ENCODE results near the gene EXOC4.
"Not testable (repeated sequence)": the region's sequence is repeated elsewhere in the genome, so short reads cannot be mapped to it uniquely, and the experiment has no call there.

The EXOC4 gene

DNA sequence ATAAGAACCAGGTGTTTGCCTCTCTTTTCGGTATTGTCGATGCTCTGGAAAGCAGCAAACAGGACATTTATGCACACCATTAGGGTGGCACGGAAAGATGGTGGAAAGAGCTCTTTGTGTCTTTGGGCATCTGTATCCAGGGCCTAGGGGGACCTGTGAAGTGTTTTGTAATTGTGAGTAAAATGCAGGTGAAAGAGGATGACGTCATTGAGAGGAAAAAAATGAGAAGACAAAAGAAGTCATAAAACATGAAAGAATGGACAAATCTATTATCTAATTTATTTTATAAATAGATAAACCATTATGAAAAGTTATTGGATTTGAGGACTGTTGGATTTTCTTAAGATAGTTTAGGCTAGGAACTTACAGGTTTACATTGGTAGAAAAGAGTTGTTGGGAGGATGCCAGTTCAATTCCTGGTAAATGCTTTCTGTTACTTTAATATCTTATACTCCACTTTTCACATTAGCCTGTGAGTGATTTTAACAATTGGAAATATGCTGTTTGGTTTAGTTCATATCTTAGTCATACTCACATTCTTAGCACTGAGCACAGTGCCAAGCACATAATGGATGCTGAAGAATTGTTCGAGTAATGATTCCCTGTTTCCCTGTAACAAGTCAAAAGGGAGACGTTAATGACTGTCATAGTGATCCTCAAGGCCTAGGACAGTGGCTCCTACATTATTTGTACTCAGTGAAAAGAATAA, 62.6 kb downstream of the EXOC4 start:
- no peak for DNase-seq

DNA sequence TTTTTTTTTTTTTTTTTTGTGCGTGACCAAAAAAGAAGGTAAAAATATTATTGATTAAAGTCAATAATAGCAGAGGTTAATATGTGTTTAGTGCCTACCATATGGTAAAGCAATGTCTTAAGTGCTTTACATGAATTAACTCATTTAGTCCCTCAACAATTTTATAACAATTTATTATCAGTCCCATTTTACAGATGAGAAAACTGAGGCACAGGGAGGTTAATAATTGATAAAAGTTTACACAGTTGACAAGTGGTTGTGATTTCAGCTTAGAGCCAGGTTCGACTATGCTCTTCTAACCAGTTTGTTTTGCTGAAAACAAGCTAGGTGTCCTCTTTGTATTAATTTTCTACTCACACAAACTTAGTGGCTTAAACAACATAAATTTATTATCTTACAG, 67.0 kb downstream of the EXOC4 start:
- DNase-seq, result no peak

GRCh38 chr7:133320891-133321290, 68.0 kb downstream of the EXOC4 start:
- no peak for DNase-seq

- not testable (repeated sequence) for DNase-seq
These were observed 68.5 kb downstream of the EXOC4 start for GRCh38 chr7:133321366-133321765.

- not testable (repeated sequence) for DNase-seq
These were observed 73.9 kb downstream of the EXOC4 start for GRCh38 chr7:133326745-133327144.

DNA sequence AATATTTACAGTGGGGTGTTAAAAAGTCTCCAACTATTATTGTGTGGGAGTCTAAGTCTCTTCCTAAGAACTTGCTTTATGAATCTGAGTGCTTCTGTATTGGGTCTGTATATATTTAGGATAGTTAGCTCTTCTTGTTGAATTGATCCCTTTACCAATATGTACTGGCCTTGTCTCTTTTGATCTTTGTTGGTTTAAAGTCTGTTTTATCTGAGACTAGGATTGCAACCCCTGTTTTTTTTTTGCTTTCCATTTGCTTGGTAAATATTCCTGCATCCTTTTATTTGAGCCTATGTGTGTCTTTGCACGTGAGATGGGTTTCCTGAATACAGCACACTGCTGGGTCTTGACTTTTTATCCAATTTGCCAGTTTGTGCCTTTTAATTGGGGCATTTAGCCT, 75.1 kb downstream of the EXOC4 start:
- DNase-seq, result not testable (repeated sequence)

DNA sequence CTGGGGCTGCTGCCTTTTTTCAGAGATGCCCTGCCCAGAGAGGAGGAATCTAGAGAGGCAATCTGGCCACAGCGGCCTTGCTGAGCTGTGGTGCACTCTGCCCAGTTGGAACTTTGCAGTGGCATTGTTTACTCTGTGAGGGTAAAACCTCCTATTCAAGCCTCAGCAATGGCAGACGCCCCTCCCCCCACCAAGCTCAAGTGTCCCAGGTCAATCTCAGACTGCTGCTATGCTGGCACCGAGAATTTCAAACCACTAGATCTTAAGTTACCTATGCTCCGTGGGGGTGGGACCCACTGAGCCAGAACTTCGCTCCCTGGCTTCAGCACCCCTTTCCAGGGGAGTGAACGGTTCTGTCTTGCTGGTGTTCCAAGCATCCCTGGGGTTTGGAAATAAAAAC, 77.2 kb downstream of the EXOC4 start:
- no peak for DNase-seq

- no peak for DNase-seq
These were observed 79.0 kb downstream of the EXOC4 start for GRCh38 chr7:133331861-133332260.

GRCh38 chr7:133339772-133340171, 86.9 kb downstream of the EXOC4 start:
- DNase-seq, result no peak

DNA sequence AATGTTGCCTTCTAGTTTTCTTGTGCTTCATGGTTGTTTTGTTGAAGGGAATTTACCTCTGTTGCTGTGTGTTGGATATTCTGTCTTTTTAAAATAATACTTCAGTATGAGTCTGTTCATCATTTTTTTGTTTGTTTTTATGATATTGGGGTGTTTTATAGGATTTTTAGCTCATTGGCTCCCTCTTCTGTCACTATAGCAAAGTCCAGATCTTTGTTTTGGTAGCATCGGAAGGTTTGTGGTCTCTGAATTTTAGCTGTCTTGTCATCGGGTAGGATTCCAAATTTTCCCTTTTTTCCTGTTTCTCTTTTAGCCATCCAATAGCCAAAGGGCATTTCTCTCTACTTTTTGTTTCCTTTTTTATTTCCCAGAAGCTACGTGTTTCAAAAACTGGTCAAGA, 91.4 kb downstream of the EXOC4 start:
- no peak for DNase-seq

GRCh38 chr7:133345690-133346421, 93.0 kb downstream of the EXOC4 start:
- no peak for DNase-seq

DNA sequence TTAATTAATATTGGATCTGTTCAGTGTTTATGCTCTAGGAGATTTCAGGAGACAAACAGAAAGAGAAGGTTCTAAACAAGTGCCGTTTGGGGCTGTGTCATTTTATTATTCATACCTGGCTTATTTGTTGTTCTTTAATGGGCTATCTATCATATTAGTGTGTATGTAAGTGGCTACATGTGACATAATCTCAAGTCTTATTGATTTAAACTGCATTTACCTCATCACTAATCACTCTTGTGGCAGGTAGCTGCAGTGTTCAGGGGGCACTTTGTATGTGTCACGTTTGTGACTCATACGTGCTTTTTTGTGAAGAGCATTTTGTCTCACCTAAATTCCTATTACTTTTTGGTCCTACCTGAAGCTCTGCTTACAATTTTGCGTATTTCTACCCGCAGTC, 95.4 kb downstream of the EXOC4 start:
- DNase-seq, result no peak

GRCh38 chr7:133349101-133349500, 96.2 kb downstream of the EXOC4 start:
- no peak for DNase-seq

GRCh38 chr7:133352430-133352829, 99.6 kb downstream of the EXOC4 start:
- DNase-seq, result no peak

DNA sequence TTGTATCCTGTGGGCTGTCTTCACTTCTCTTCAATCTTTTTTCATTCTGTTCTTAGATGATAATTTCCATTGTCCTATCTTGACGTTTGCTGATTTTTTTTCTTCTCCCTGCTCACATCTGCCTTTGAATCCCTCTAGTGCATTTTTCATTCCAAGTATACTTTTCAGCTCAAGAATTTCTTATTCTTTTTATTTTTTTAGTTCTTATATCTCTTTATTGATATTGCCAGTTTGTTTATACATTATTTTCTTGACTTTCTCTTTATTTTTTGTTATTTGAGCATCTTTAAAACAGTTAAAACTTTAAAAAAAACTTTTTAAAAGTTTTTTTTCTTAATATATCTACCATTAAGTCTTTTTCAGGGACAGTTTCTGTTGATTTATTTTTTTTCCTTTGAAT, 100.9 kb downstream of the EXOC4 start:
- DNase-seq, result no peak

GRCh38 chr7:133354546-133355324, 101.9 kb downstream of the EXOC4 start:
- no peak for DNase-seq

DNA sequence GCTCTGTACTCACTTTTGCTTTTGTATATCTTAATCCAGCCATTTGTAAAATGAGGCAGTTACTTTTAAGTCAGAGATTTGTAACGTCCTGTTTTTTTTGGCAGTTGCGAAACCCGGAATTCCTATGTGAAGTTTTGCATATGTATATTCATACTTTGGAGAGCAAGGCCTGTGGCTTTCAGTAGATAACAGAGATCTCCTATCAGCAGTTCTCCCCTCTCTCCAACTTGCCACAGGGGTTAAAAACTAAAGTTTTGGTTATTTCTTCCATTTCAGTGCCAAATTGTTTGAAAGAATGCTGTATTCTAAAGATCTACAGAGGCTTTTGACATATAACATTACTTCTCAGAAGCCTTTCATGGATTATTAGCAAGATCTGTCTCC, 102.4 kb downstream of the EXOC4 start:
- DNase-seq, result no peak

GRCh38 chr7:133355822-133356221, 102.9 kb downstream of the EXOC4 start:
- DNase-seq, result no peak

DNA sequence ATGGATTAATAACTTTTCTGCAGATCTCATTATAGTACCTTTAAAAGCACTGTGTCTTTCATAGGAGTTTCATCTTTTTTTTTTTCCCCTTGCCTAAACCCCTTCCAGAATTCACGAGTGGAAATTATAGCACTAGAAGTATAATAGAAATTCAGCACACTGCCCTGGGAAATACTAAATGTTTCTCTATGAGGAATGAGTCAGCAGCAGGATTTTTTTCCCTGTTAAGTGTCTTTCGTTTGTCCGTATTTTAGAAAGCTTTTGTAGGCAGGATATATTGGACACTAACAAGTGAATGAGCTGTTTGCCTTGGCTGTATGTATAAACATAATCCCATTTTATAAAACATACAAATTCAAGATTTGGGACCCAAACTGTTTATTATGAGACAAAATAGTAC, 105.8 kb downstream of the EXOC4 start:
- no peak for DNase-seq

- DNase-seq, result no peak
These were observed 106.6 kb downstream of the EXOC4 start for GRCh38 chr7:133359449-133359848.

GRCh38 chr7:133360201-133360600, 107.3 kb downstream of the EXOC4 start:
- DNase-seq, result no peak

DNA sequence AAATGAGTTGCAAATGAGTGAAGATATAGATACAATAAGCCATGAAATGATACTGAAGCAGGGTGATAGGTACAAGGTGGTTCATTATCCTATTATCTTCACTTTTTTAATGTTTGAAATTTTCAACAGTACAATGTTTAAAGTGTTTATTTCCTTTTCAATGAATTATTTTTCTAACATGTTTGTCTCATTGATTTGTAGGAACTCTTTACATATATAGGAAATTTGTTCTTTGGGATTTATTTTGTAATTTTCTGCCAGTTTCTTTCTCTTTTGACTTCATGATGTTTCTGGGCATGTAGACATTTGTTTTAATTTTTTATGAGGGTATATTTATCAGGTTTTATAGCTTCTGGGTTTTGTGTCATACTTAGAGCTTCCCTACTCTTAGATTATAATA, 108.9 kb downstream of the EXOC4 start:
- no peak for DNase-seq

DNA sequence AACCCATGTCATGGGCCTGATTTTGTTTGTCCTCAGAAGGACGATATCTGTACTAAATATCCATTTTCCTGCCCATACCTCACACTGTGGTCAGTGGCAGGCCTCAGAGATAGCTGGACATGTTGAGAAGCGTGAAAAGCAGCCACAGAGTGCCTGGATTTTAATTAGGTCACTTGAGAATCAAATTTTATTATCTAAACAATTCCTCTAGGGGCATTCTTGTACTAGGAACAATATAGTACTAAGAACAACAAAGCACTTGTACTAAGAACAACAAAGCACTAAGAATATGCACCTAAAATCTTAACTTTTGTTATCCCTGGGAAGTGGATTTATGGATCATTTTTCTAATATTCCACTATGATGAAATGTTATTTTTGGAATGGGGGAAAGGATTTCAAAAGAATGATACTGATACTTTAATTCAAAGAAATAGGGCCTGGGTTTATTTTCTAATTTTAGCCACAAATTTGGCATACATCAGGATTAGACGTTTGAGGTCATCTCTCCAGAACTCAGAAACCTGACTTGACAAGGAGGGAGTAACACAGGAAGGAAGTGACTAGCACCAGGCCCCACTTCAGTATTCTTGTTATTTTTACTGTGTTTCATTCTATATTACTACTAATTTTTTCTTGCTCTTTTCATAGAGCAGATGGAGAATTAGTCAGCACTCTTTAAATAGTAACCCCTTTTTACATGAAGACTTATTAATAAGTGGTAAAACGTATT, 112.2 kb downstream of the EXOC4 start:
- DNase-seq, result no peak

All from NCI-H2029 (cell line).